ENCODE results near the gene CCNF. TPM values are rescaled to one million over a fixed set of nuclear protein-coding genes. Genes with fewer than 3 reads are reported as not detected.

CCNF gene
- polyA plus RNA-seq, 1 donor from 2014 or later = 5.2 TPM

DNA sequence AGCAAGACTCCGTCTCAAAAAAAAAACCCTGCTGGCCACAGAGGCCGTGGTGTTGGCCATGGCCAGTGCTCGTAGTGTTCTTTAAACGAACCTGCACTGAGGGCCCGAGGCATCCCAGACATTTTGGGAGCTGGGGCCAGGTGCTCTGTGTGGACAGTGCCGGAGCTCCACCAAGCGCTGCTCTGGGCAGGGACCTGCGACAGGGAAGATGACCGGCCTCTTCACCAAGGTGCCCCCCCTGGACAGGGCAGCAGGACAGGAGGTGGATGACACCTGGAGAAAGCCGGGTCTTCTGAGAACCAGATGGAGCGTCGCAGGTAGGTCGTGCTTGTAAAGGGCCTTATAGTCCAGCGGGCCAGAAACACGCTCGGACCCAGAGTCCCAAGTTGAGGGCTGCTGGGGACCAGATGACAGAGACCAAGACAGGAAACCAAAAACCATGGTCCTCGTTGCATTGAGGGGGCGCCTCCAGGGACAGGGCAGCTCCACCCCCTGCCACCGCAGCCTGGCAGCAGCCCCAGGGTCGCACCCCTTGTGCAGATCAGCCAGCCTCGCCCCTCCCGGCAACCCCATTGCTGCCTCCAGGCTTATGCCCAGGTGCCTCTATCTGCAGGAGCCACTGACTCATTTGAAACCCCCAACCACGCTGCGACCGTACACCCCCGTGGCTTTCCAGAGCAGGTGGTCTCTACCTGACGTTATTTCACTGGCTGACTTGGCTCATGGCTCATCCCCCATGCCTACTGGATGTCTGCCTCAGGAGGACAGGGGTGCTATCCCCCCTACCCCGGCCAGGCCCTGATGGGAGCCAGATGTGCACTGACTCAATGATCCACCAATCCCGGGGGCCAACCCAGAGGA, 37.6 kb downstream of the CCNF start:
- peaks cover 6% of the 10 kb centered on the region for H3K27me3 ChIP-seq (ENCODE audit: insufficient read depth, low read depth, low read length)
- H3K79me2 ChIP-seq (replicated peaks; ENCODE audit: insufficient read depth, low read length) = no peaks in the 10 kb centered on the region
- H3F3A ChIP-seq (ENCODE audit: insufficient read depth, low read length, poor library complexity, severe bottlenecking) = no peaks in the 10 kb centered on the region
- H3K9ac ChIP-seq (ENCODE audit: low read length) = no peak overlapping the region
- H4K20me1 ChIP-seq (ENCODE audit: insufficient read depth) = no peaks in the 10 kb centered on the region
- H3K36me3 ChIP-seq (ENCODE audit: insufficient read depth, low read length) = no peaks in the 10 kb centered on the region
- H3K27ac ChIP-seq (ENCODE audit: low read length) = no peak overlapping the region
- no peak for TF ChIP-seq RAD21 (conservative IDR thresholded peaks at IDR 0.05)
- no peak for TF ChIP-seq EP300 (conservative IDR thresholded peaks at IDR 0.05; ENCODE audit: poor library complexity, severe bottlenecking)
- TF ChIP-seq EZH2 (IDR thresholded peaks at IDR 0.05; ENCODE audit: borderline replicate concordance, insufficient read depth, low read length, poor library complexity, severe bottlenecking) = no peak
- TF ChIP-seq SMC3 (conservative IDR thresholded peaks at IDR 0.05; ENCODE audit: poor library complexity) = no peak
- no peak for TF ChIP-seq TAF1 (IDR thresholded peaks at IDR 0.05; ENCODE audit: low read depth)
- no peak for TF ChIP-seq MXI1 (conservative IDR thresholded peaks at IDR 0.05; ENCODE audit: poor library complexity, severe bottlenecking)
- TF ChIP-seq POLR2AphosphoS5 (IDR thresholded peaks at IDR 0.05) = no peak
- TF ChIP-seq REST (IDR thresholded peaks at IDR 0.05; ENCODE audit: borderline replicate concordance) = no peak
- TF ChIP-seq, protein P1, sequence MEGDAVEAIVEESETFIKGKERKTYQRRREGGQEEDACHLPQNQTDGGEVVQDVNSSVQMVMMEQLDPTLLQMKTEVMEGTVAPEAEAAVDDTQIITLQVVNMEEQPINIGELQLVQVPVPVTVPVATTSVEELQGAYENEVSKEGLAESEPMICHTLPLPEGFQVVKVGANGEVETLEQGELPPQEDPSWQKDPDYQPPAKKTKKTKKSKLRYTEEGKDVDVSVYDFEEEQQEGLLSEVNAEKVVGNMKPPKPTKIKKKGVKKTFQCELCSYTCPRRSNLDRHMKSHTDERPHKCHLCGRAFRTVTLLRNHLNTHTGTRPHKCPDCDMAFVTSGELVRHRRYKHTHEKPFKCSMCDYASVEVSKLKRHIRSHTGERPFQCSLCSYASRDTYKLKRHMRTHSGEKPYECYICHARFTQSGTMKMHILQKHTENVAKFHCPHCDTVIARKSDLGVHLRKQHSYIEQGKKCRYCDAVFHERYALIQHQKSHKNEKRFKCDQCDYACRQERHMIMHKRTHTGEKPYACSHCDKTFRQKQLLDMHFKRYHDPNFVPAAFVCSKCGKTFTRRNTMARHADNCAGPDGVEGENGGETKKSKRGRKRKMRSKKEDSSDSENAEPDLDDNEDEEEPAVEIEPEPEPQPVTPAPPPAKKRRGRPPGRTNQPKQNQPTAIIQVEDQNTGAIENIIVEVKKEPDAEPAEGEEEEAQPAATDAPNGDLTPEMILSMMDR (IDR thresholded peaks at IDR 0.05; ENCODE audit: poor library complexity, severe bottlenecking) = no peak
- H3K4me2 ChIP-seq (ENCODE audit: low read length) = no peak overlapping the region
- H2AFZ ChIP-seq (ENCODE audit: low read depth, low read length) = no peak overlapping the region
- no peaks in the 10 kb centered on the region for H3K9me2 ChIP-seq (ENCODE audit: insufficient read depth, low read length)
- no peaks in the 10 kb centered on the region for H3K9me3 ChIP-seq (ENCODE audit: low read length)
- H3K4me3 ChIP-seq (ENCODE audit: low read length) = no peak overlapping the region

- no peaks in the 10 kb centered on the region for H3K79me2 ChIP-seq (replicated peaks; ENCODE audit: insufficient read depth, low read length)
- no peak for TF ChIP-seq EZH2 (IDR thresholded peaks at IDR 0.05; ENCODE audit: borderline replicate concordance, insufficient read depth, low read length, poor library complexity, severe bottlenecking)
- TF ChIP-seq RAD21 (conservative IDR thresholded peaks at IDR 0.05) = no peak
- TF ChIP-seq, protein P1 (IDR thresholded peaks at IDR 0.05; ENCODE audit: poor library complexity, severe bottlenecking) = no peak
- no peak for TF ChIP-seq EP300 (conservative IDR thresholded peaks at IDR 0.05; ENCODE audit: poor library complexity, severe bottlenecking)
- no peak for TF ChIP-seq REST (IDR thresholded peaks at IDR 0.05; ENCODE audit: borderline replicate concordance)
- TF ChIP-seq SMC3 (conservative IDR thresholded peaks at IDR 0.05; ENCODE audit: poor library complexity) = no peak
- no peak for TF ChIP-seq TAF1 (IDR thresholded peaks at IDR 0.05; ENCODE audit: low read depth)
- TF ChIP-seq MXI1 (conservative IDR thresholded peaks at IDR 0.05; ENCODE audit: poor library complexity, severe bottlenecking) = no peak
- TF ChIP-seq POLR2AphosphoS5 (IDR thresholded peaks at IDR 0.05) = no peak
- H3K9me2 ChIP-seq (ENCODE audit: insufficient read depth, low read length) = no peaks in the 10 kb centered on the region
- H3K27ac ChIP-seq (ENCODE audit: low read length) = no peak overlapping the region
- H3F3A ChIP-seq (ENCODE audit: insufficient read depth, low read length, poor library complexity, severe bottlenecking) = no peaks in the 10 kb centered on the region
- H3K27me3 ChIP-seq (ENCODE audit: insufficient read depth, low read depth, low read length) = peaks cover 6% of the 10 kb centered on the region
- no peak overlapping the region for H3K4me2 ChIP-seq (ENCODE audit: low read length)
- H3K9me3 ChIP-seq (ENCODE audit: low read length) = no peaks in the 10 kb centered on the region
- H2AFZ ChIP-seq (ENCODE audit: low read depth, low read length) = no peak overlapping the region
- no peaks in the 10 kb centered on the region for H3K36me3 ChIP-seq (ENCODE audit: insufficient read depth, low read length)
- H3K4me3 ChIP-seq (ENCODE audit: low read length) = no peak overlapping the region
- no peaks in the 10 kb centered on the region for H4K20me1 ChIP-seq (ENCODE audit: insufficient read depth)
- H3K9ac ChIP-seq (ENCODE audit: low read length) = no peak overlapping the region
Observed at GRCh38 chr16:2467528-2468232, 38.4 kb downstream of the CCNF start.
